CD4-positive, alpha-beta T cell (primary cell): ENCODE measurements around the gene PKD1L1. TPM values are rescaled to one million over a fixed set of nuclear protein-coding genes. Genes with fewer than 3 reads are reported as not detected.

Source experiments
- ATAC-seq: fragments of 200-7000 bp; cut with Tn5 transposase; one replicate; pipeline ENCODE4 v1.10.0; 2022; ENCODE audit warnings: mild to moderate bottlenecking; ENCODE audit not compliant: poor library complexity
- CTCF ChIA-PET: fragments of 350-600 bp; sonication (Branson Sonifier 250); formaldehyde crosslinking; loops from one replicate; lab custom pipeline; 2021; ENCODE audit warnings: antibody characterized with exemption, inconsistent platforms; lab: Charles Lee
- POLR2A ChIA-PET: fragments of 350-600 bp; sonication (Branson Sonifier 250); formaldehyde crosslinking; loops from one replicate; lab custom pipeline; 2021; ENCODE audit warnings: antibody characterized with exemption, inconsistent platforms; lab: Charles Lee
- DNase-seq, 14 experiments: peaks; one replicate each; pipeline ENCODE4 v3.0.0-alpha.2; 2013 to 2020; ENCODE audit warnings: mixed read lengths in 2 of 14
- H3K27ac ChIP-seq, 2 donors: one replicate each; pipeline versions ENCODE4 v1.5.1 to v1.7.0; 2013; ENCODE audit warnings: low read length in 2 of 2, low read depth in 1 of 2, mild to moderate bottlenecking in 1 of 2
- H3K27me3 ChIP-seq, 2 experiments: 1 replicate in 1 of 2; 2 replicates in 1 of 2; pipeline versions ENCODE4 v1.6.1 to v1.7.0; 2013; ENCODE audit warnings: low read length in 2 of 2, control low read depth in 1 of 2, mild to moderate bottlenecking in 1 of 2, moderate library complexity in 1 of 2; ENCODE audit not compliant: insufficient read depth in 2 of 2, control insufficient read depth in 1 of 2
- H3K36me3 ChIP-seq: one replicate; pipeline ENCODE4 v1.6.1; 2013; ENCODE audit warnings: low read length, control low read depth; ENCODE audit not compliant: insufficient read depth
- H3K4me1 ChIP-seq: one replicate; pipeline ENCODE4 v1.6.1; 2013; ENCODE audit warnings: low read length, control low read depth; ENCODE audit not compliant: insufficient read depth
- H3K4me3 ChIP-seq: one replicate; pipeline ENCODE4 v1.5.1; 2013; ENCODE audit warnings: mild to moderate bottlenecking, low read length, moderate library complexity
- H3K9me3 ChIP-seq, 2 experiments: 1 replicate in 1 of 2; 2 replicates in 1 of 2; pipeline versions ENCODE4 v1.6.1 to v1.7.0; 2013; ENCODE audit warnings: low read length in 2 of 2, mild to moderate bottlenecking in 2 of 2, control low read depth in 1 of 2, moderate library complexity in 1 of 2; ENCODE audit not compliant: control insufficient read depth in 1 of 2, insufficient read depth in 1 of 2
- H3K27ac Mint-ChIP-seq: one replicate; pipeline ENCODE4 v1.8.0; 2020; ENCODE audit warnings: mixed read lengths
- H3K27me3 Mint-ChIP-seq: one replicate; pipeline ENCODE4 v1.8.0; 2021; ENCODE audit warnings: mixed read lengths
- H3K36me3 Mint-ChIP-seq: one replicate; pipeline ENCODE4 v1.8.0; 2021; ENCODE audit warnings: low read depth, mixed read lengths
- H3K4me1 Mint-ChIP-seq: one replicate; pipeline ENCODE4 v1.8.0; 2021; ENCODE audit warnings: low read depth, mixed read lengths
- H3K4me3 Mint-ChIP-seq: one replicate; pipeline ENCODE4 v1.8.0; 2020; ENCODE audit warnings: mild to moderate bottlenecking, mixed read lengths
- H3K9me3 Mint-ChIP-seq: one replicate; pipeline ENCODE4 v1.8.0; 2020; ENCODE audit warnings: mixed read lengths
- intact Hi-C, 2 experiments: fragments of 100-400 bp; cut with DNase I in 1 of 2; cut with micrococcal nuclease in 1 of 2; formaldehyde crosslinking; loops; one replicate each; pipeline versions ENCODE4 v1.15.1 to v1.9.0; 2023 to 2025; cut with DNase I, micrococcal nuclease
- total RNA-seq, 174 experiments: library from RNA in 2 of 174; stranded (reverse) in 2 of 174; gene quantifications; one replicate each; pipeline ENCODE4 v1.2.3 and lab custom pipeline; 2021 to 2026
- TF ChIP-seq, protein P1 (sequence below): fragments of 200-600 bp; IDR thresholded peaks from one replicate; pipeline ENCODE4 v1.8.0; 2022; ENCODE audit warnings: antibody characterized with exemption, mild to moderate bottlenecking

Gene PKD1L1
- total RNA-seq, 2 experiments from 2014 or later, result 0.20 to 0.25 TPM

DNA sequence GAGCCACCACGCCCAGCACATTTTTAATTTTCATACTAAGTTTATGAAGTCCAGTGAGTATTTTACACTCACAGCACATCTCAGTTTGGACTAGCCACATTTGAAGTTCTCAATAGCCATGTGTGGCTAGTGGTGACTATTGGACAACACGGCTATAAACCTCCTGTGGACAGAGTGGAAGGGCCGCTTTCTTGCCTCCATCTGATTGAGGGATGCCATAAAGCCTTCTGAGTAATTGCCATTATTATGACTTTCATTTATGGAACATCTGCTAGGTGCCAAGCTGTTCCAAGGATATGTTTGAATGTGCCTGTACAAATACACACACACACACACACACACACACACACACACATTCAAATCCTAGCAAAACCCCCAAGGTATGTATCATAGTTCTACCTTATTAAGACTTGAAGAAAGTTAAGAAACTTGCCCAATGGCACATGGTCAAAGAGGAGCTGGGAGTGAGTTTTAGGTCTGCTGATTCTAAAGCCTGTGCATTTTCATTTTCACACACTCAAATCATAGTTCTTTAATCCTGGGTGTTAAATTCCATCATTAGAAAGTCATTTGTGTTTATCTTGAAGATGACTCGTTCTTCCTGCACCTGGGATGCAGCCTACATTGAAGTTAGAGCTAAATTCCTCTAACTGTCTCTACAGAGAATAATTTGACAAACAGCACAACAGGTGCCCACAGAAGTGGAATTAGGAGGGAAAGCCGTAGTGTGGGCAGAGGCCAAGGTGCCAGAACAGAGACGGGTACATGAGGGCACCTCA is 143.3 kb downstream of the PKD1L1 start:
- intact Hi-C loops, result no loop called here
- H3K27me3 ChIP-seq, result no peaks in the 10 kb centered on the region
- Mint-ChIP-seq H3K27ac (no peak overlapping the region), H3K4me1 (no peaks in the 10 kb centered on the region), H3K4me3 (no peak overlapping the region), H3K27me3 (no peaks in the 10 kb centered on the region), H3K9me3 (no peaks in the 10 kb centered on the region), H3K36me3 (no peaks in the 10 kb centered on the region)
- DNase-seq, result no peak
- ChIA-PET POLR2A (no interaction called here), CTCF (no interaction called here)
- H3K9me3 ChIP-seq, result no peaks in the 10 kb centered on the region
- no peak overlapping the region for H3K4me3 ChIP-seq
- no peak for ATAC-seq
- no peaks in the 10 kb centered on the region for H3K36me3 ChIP-seq
- H3K4me1 ChIP-seq, result no peaks in the 10 kb centered on the region
- TF ChIP-seq, protein P1, sequence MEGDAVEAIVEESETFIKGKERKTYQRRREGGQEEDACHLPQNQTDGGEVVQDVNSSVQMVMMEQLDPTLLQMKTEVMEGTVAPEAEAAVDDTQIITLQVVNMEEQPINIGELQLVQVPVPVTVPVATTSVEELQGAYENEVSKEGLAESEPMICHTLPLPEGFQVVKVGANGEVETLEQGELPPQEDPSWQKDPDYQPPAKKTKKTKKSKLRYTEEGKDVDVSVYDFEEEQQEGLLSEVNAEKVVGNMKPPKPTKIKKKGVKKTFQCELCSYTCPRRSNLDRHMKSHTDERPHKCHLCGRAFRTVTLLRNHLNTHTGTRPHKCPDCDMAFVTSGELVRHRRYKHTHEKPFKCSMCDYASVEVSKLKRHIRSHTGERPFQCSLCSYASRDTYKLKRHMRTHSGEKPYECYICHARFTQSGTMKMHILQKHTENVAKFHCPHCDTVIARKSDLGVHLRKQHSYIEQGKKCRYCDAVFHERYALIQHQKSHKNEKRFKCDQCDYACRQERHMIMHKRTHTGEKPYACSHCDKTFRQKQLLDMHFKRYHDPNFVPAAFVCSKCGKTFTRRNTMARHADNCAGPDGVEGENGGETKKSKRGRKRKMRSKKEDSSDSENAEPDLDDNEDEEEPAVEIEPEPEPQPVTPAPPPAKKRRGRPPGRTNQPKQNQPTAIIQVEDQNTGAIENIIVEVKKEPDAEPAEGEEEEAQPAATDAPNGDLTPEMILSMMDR, result no peak
- no peak overlapping the region for H3K27ac ChIP-seq

DNA sequence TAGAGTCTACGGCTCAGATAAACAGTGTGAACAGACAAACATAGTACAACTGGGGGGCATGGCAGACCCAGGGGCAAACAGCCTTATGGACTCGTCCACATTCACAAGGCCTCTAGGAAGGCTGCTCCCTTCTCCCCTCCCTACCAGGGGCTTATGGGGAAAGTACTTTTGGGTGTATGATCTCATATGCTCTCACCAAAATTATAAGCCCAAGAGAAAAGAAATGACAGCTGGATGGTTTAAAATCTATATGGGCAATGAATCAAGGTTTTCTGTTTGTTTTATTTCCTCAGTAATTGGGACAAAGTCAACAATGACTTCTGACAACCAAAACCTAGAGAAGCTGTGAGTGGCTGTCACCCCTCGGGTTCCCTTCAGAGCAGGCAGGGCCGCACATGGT is 144.4 kb downstream of the PKD1L1 start:
- CTCF ChIA-PET, result no interaction called here
- no peaks in the 10 kb centered on the region for H3K36me3 ChIP-seq
- Mint-ChIP-seq H3K27me3 (no peaks in the 10 kb centered on the region), H3K27ac (no peak overlapping the region), H3K4me1 (no peaks in the 10 kb centered on the region), H3K36me3 (no peaks in the 10 kb centered on the region), H3K4me3 (no peak overlapping the region), H3K9me3 (no peaks in the 10 kb centered on the region)
- no peak for ATAC-seq
- DNase-seq, result no peak
- TF ChIP-seq, protein P1, result no peak
- H3K4me3 ChIP-seq, result no peak overlapping the region
- H3K4me1 ChIP-seq, result no peaks in the 10 kb centered on the region
- no peaks in the 10 kb centered on the region for H3K9me3 ChIP-seq
- intact Hi-C loops, result no loop called here
- no peaks in the 10 kb centered on the region for H3K27me3 ChIP-seq
- H3K27ac ChIP-seq, result no peak overlapping the region
- POLR2A ChIA-PET, result no interaction called here

DNA sequence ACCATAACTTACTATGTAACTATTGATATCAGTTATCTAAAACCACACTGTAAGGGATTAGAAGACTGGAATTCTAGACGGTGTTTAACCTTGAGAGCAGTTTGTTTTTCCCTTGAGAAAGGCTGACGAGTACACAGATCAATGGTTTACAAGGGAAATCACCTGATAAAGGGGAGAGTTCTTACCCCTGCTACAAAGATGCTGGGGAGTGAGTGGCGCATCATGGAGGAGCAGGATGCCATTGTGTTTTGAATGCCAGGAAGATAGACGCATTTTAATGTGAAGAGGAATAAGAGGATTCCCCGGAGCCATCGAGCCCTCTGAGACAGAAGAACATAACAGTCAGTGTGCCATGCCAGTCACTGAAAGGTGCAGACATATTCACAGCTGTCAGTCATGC is 145.2 kb downstream of the PKD1L1 start:
- intact Hi-C loops, result no loop called here
- H3K36me3 ChIP-seq, result no peaks in the 10 kb centered on the region
- H3K27me3 ChIP-seq, result no peaks in the 10 kb centered on the region
- ChIA-PET POLR2A (no interaction called here), CTCF (no interaction called here)
- Mint-ChIP-seq H3K4me3 (no peak overlapping the region), H3K9me3 (no peaks in the 10 kb centered on the region), H3K27me3 (no peaks in the 10 kb centered on the region), H3K4me1 (no peaks in the 10 kb centered on the region), H3K27ac (no peak overlapping the region), H3K36me3 (no peaks in the 10 kb centered on the region)
- ATAC-seq (no peak), DNase-seq (no peak)
- TF ChIP-seq, protein P1, result no peak
- no peak overlapping the region for H3K4me3 ChIP-seq
- no peak overlapping the region for H3K27ac ChIP-seq
- H3K9me3 ChIP-seq, result no peaks in the 10 kb centered on the region
- H3K4me1 ChIP-seq, result no peaks in the 10 kb centered on the region
